HG03354 (cell line): ENCODE data around the gene ATP2B1.

Experiments
- ATAC-seq: cut with Tn5 transposase; IDR thresholded peaks from one replicate; pipeline ENCODE4 v1.9.1; 2021; ENCODE audit warnings: mild to moderate bottlenecking; ENCODE audit not compliant: unreplicated experiment, poor library complexity, severe bottlenecking

The ATP2B1 gene

GRCh38 chr12:89621521-89621920, 87.1 kb downstream of the ATP2B1 start:
- no peak for ATAC-seq

- no peak for ATAC-seq
These were observed 88.9 kb downstream of the ATP2B1 start for GRCh38 chr12:89619764-89620163.

GRCh38 chr12:89618113-89618862, 90.3 kb downstream of the ATP2B1 start:
- peak; percentile 59 for ATAC-seq

GRCh38 chr12:89610366-89610765, 98.3 kb downstream of the ATP2B1 start:
- no peak for ATAC-seq

GRCh38 chr12:89603678-89604077, 105.0 kb downstream of the ATP2B1 start:
- no peak for ATAC-seq

- ATAC-seq = peak; percentile 73
These were observed 110.9 kb downstream of the ATP2B1 start for GRCh38 chr12:89597770-89598169.

- ATAC-seq = no peak
These were observed 111.4 kb downstream of the ATP2B1 start for GRCh38 chr12:89597210-89597609.

- ATAC-seq = no peak
These were observed 114.8 kb downstream of the ATP2B1 start for GRCh38 chr12:89593873-89594272.

GRCh38 chr12:89593233-89593632, 115.4 kb downstream of the ATP2B1 start:
- ATAC-seq = no peak

GRCh38 chr12:89589753-89590152, 118.9 kb downstream of the ATP2B1 start:
- ATAC-seq = no peak

GRCh38 chr12:89578499-89578898, 130.1 kb downstream of the ATP2B1 start:
- no peak for ATAC-seq

GRCh38 chr12:89576572-89577220, 131.9 kb downstream of the ATP2B1 start:
- no peak for ATAC-seq

GRCh38 chr12:89575374-89575773, 133.3 kb downstream of the ATP2B1 start:
- ATAC-seq = no peak

- ATAC-seq = no peak
These were observed 133.9 kb downstream of the ATP2B1 start for GRCh38 chr12:89574736-89575208.

- ATAC-seq = no peak
These were observed 135.4 kb downstream of the ATP2B1 start for GRCh38 chr12:89573051-89573810.

- no peak for ATAC-seq
These were observed 137.0 kb downstream of the ATP2B1 start for GRCh38 chr12:89571491-89572195.

- ATAC-seq = no peak
These were observed 140.2 kb downstream of the ATP2B1 start for GRCh38 chr12:89568484-89568883.

- no peak for ATAC-seq
These were observed 140.9 kb downstream of the ATP2B1 start for GRCh38 chr12:89567691-89568239.

GRCh38 chr12:89566615-89567014, 142.0 kb downstream of the ATP2B1 start:
- no peak for ATAC-seq

- ATAC-seq = no peak
These were observed 143.6 kb downstream of the ATP2B1 start for GRCh38 chr12:89565002-89565401.
